Measurements from ENCODE around the gene ANKFN1. TPM values are rescaled to one million over a fixed set of nuclear protein-coding genes. Genes with fewer than 3 reads are reported as not detected.
"Not testable (repeated sequence)": the region's sequence is repeated elsewhere in the genome, so short reads cannot be mapped to it uniquely, and the experiment has no call there.

The ANKFN1 gene
- total RNA-seq, 2 experiments from 2014 or later, result not detected

- POLR2A ChIA-PET, result no interaction called here
Measured at GRCh38 chr17:56393156-56393555, 239.9 kb downstream of the ANKFN1 start.

GRCh38 chr17:56395787-56396186 is 242.5 kb downstream of the ANKFN1 start:
- Mint-ChIP-seq H3K27ac (no peak overlapping the region), H3K4me3 (no peak overlapping the region), H3K36me3 (no peaks in the 10 kb centered on the region), H3K9me3 (no peaks in the 10 kb centered on the region), H3K27me3 (peaks cover under 1% of the 10 kb centered on the region), H3K4me1 (no peaks in the 10 kb centered on the region)
- ATAC-seq (ENCODE audit: low read depth) (no peak), DNase-seq (no peak)
- POLR2A ChIA-PET, result no interaction called here

More at GRCh38 chr17:56393156-56393555, 239.9 kb downstream of the ANKFN1 start:
- Mint-ChIP-seq H3K27me3 (no peaks in the 10 kb centered on the region), H3K36me3 (no peaks in the 10 kb centered on the region), H3K4me1 (no peaks in the 10 kb centered on the region), H3K9me3 (no peaks in the 10 kb centered on the region), H3K27ac (no peak overlapping the region), H3K4me3 (no peak overlapping the region)
- ATAC-seq (ENCODE audit: low read depth) (no peak), DNase-seq (no peak)

GRCh38 chr17:56407086-56407485 is 253.8 kb downstream of the ANKFN1 start:
- DNase-seq (no peak), ATAC-seq (ENCODE audit: low read depth) (no peak)
- Mint-ChIP-seq H3K4me3 (no peak overlapping the region), H3K27ac (no peak overlapping the region), H3K9me3 (peaks cover 1% of the 10 kb centered on the region), H3K27me3 (peaks cover 6% of the 10 kb centered on the region), H3K4me1 (no peaks in the 10 kb centered on the region), H3K36me3 (no peaks in the 10 kb centered on the region)
- POLR2A ChIA-PET, result no interaction called here

GRCh38 chr17:56412356-56412755 is 259.1 kb downstream of the ANKFN1 start:
- POLR2A ChIA-PET; H3K4me3 Mint-ChIP-seq; H3K36me3 Mint-ChIP-seq; H3K9me3 Mint-ChIP-seq; H3K27ac Mint-ChIP-seq; ATAC-seq (ENCODE audit: low read depth); H3K27me3 Mint-ChIP-seq; DNase-seq; H3K4me1 Mint-ChIP-seq: not testable (repeated sequence)

GRCh38 chr17:56416682-56417351 is 263.5 kb downstream of the ANKFN1 start:
- H3K9me3 Mint-ChIP-seq, result peaks cover 5% of the 10 kb centered on the region
- H3K27ac Mint-ChIP-seq, result no peak overlapping the region
- no peak overlapping the region for H3K4me3 Mint-ChIP-seq
- POLR2A ChIA-PET, result no interaction called here
- peaks cover 2% of the 10 kb centered on the region for H3K27me3 Mint-ChIP-seq
- ATAC-seq (ENCODE audit: low read depth) (no peak), DNase-seq (no peak)
- no peaks in the 10 kb centered on the region for H3K4me1 Mint-ChIP-seq
- H3K36me3 Mint-ChIP-seq, result no peaks in the 10 kb centered on the region

GRCh38 chr17:56424005-56424404 is 270.7 kb downstream of the ANKFN1 start:
- Mint-ChIP-seq H3K27ac (no peak overlapping the region), H3K27me3 (peaks cover 3% of the 10 kb centered on the region), H3K4me3 (no peak overlapping the region), H3K36me3 (no peaks in the 10 kb centered on the region), H3K4me1 (peaks cover 6% of the 10 kb centered on the region), H3K9me3 (no peaks in the 10 kb centered on the region)
- ATAC-seq (ENCODE audit: low read depth) (no peak), DNase-seq (no peak)
- POLR2A ChIA-PET, result no interaction called here

GRCh38 chr17:56424543-56425044 is 271.3 kb downstream of the ANKFN1 start:
- Mint-ChIP-seq H3K27me3 (peaks cover 3% of the 10 kb centered on the region), H3K4me1 (peaks cover 6% of the 10 kb centered on the region), H3K4me3 (no peak overlapping the region), H3K27ac (no peak overlapping the region), H3K9me3 (no peaks in the 10 kb centered on the region), H3K36me3 (no peaks in the 10 kb centered on the region)
- ATAC-seq (ENCODE audit: low read depth), result no peak
- no peak for DNase-seq
- POLR2A ChIA-PET, result no interaction called here

GRCh38 chr17:56425483-56425882 is 272.2 kb downstream of the ANKFN1 start:
- H3K4me3 Mint-ChIP-seq, result no peak overlapping the region
- POLR2A ChIA-PET, result no interaction called here
- H3K9me3 Mint-ChIP-seq, result no peaks in the 10 kb centered on the region
- H3K4me1 Mint-ChIP-seq, result peaks cover 6% of the 10 kb centered on the region
- H3K27ac Mint-ChIP-seq, result no peak overlapping the region
- peaks cover 3% of the 10 kb centered on the region for H3K27me3 Mint-ChIP-seq
- H3K36me3 Mint-ChIP-seq, result no peaks in the 10 kb centered on the region
- DNase-seq (no peak), ATAC-seq (ENCODE audit: low read depth) (no peak)

GRCh38 chr17:56426901-56427300 is 273.6 kb downstream of the ANKFN1 start:
- no peak for ATAC-seq (ENCODE audit: low read depth)
- POLR2A ChIA-PET, result no interaction called here
- H3K27me3 Mint-ChIP-seq, result peaks cover 4% of the 10 kb centered on the region

GRCh38 chr17:56431736-56432135 is 278.5 kb downstream of the ANKFN1 start:
- peaks cover 7% of the 10 kb centered on the region for H3K27me3 Mint-ChIP-seq
- ATAC-seq (ENCODE audit: low read depth) (no peak), DNase-seq (no peak)
- H3K36me3 Mint-ChIP-seq, result no peaks in the 10 kb centered on the region
- no peak overlapping the region for H3K4me3 Mint-ChIP-seq
- H3K4me1 Mint-ChIP-seq, result no peaks in the 10 kb centered on the region
- no peak overlapping the region for H3K27ac Mint-ChIP-seq
- POLR2A ChIA-PET, result no interaction called here
- H3K9me3 Mint-ChIP-seq, result no peaks in the 10 kb centered on the region

More at GRCh38 chr17:56426901-56427300, 273.6 kb downstream of the ANKFN1 start:
- Mint-ChIP-seq H3K36me3 (no peaks in the 10 kb centered on the region), H3K9me3 (no peaks in the 10 kb centered on the region), H3K4me1 (peaks cover 6% of the 10 kb centered on the region), H3K4me3 (no peak overlapping the region), H3K27ac (no peak overlapping the region)
- no peak for DNase-seq

GRCh38 chr17:56432443-56432842 is 279.2 kb downstream of the ANKFN1 start:
- H3K9me3 Mint-ChIP-seq, result no peaks in the 10 kb centered on the region
- peaks cover 7% of the 10 kb centered on the region for H3K27me3 Mint-ChIP-seq
- POLR2A ChIA-PET, result no interaction called here
- H3K4me3 Mint-ChIP-seq, result no peak overlapping the region
- H3K27ac Mint-ChIP-seq, result no peak overlapping the region
- no peaks in the 10 kb centered on the region for H3K36me3 Mint-ChIP-seq
- H3K4me1 Mint-ChIP-seq, result no peaks in the 10 kb centered on the region
- ATAC-seq (ENCODE audit: low read depth) (no peak), DNase-seq (no peak)

- no peak for ATAC-seq (ENCODE audit: low read depth)
- Mint-ChIP-seq H3K27ac (no peak overlapping the region), H3K27me3 (peaks cover 14% of the 10 kb centered on the region), H3K9me3 (no peaks in the 10 kb centered on the region), H3K36me3 (no peaks in the 10 kb centered on the region), H3K4me3 (no peak overlapping the region), H3K4me1 (no peaks in the 10 kb centered on the region)
- POLR2A ChIA-PET, result no interaction called here
- DNase-seq, result no peak
Measured at GRCh38 chr17:56434610-56435009, 281.3 kb downstream of the ANKFN1 start.

- Mint-ChIP-seq H3K27me3 (peaks cover 22% of the 10 kb centered on the region), H3K27ac (no peak overlapping the region), H3K36me3 (no peaks in the 10 kb centered on the region)
Measured at GRCh38 chr17:56436142-56436541, 282.9 kb downstream of the ANKFN1 start.

GRCh38 chr17:56440419-56440818 is 287.1 kb downstream of the ANKFN1 start:
- no peak overlapping the region for H3K4me3 Mint-ChIP-seq
- peaks cover 19% of the 10 kb centered on the region for H3K27me3 Mint-ChIP-seq
- H3K36me3 Mint-ChIP-seq, result no peaks in the 10 kb centered on the region
- ATAC-seq (ENCODE audit: low read depth), result no peak
- no peaks in the 10 kb centered on the region for H3K9me3 Mint-ChIP-seq
- no peak for DNase-seq
- POLR2A ChIA-PET, result no interaction called here
- H3K27ac Mint-ChIP-seq, result no peak overlapping the region
- H3K4me1 Mint-ChIP-seq, result no peaks in the 10 kb centered on the region

More at GRCh38 chr17:56436142-56436541, 282.9 kb downstream of the ANKFN1 start:
- POLR2A ChIA-PET, result no interaction called here
- H3K4me3 Mint-ChIP-seq, result no peak overlapping the region
- no peaks in the 10 kb centered on the region for H3K9me3 Mint-ChIP-seq
- no peak for DNase-seq
- no peak for ATAC-seq (ENCODE audit: low read depth)
- no peaks in the 10 kb centered on the region for H3K4me1 Mint-ChIP-seq
